HL-60/S4 treated with retinoic acid at 250 ng/mL for 4 days and 3 days (cell line): ENCODE data around the gene CCDC57.

Experiments used
- in situ Hi-C: fragments of 300-500 bp; cut with MboI; formaldehyde crosslinking; loops from 2 replicates; pipeline ENCODE4 v1.7.0; 2022; ENCODE audit warnings: low sequenced_read_pairs

The CCDC57 gene

GRCh38 chr17:82236142-82236971, 23.7 kb upstream of the CCDC57 start:
- in situ Hi-C loops = no loop called here

DNA sequence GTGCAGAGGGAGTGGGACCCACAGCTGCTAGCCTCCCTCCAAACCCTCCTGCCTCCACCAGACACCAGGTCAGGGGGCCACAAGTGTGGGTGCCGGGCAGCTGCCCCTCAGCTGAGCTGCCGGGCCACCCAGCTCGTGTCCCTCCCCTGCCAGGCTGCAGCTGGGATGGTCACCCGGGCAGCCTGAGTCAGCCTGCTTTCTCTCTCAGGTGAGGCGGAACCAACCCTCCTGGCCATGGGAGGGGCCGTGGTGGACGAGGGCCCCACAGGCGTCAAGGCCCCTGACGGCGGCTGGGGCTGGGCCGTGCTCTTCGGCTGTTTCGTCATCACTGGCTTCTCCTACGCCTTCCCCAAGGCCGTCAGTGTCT, 23.1 kb upstream of the CCDC57 start:
- in situ Hi-C loops = no loop called here

DNA sequence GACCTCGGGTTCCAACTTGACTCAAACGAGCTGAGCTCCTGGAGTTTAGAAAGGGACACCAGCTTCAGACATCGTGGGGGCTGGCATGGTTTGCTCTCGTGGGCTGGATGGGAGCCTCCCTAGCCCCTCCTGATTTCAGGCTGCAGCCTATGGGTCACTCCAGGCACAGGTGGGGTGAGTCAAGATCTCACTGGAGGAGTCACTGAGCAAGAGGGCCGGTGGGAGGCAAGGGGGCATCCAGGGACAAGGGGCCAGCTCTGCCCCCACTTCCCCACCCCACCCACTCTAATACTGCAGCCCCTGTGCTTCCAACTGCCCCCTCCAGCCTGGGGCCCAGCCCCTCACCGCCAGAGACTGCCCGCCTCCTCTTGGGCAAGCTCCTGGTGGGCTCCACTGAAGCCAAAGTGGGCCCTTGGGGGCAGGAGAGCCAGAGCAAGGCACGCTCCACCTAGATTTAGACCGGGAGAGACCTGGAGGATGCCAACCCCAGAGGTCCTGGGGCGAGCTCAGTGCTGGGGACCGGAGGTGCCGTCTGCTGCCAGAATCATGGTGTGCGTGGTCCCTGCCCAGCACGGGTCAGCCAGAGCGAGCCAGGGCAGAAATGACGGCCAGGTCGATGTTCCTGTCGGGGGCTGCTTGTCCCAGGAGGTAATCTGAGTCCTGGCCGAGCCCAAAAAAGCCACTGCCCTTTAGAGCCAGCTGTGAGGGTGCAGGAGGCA, 22.6 kb upstream of the CCDC57 start:
- in situ Hi-C loops = no loop called here

DNA sequence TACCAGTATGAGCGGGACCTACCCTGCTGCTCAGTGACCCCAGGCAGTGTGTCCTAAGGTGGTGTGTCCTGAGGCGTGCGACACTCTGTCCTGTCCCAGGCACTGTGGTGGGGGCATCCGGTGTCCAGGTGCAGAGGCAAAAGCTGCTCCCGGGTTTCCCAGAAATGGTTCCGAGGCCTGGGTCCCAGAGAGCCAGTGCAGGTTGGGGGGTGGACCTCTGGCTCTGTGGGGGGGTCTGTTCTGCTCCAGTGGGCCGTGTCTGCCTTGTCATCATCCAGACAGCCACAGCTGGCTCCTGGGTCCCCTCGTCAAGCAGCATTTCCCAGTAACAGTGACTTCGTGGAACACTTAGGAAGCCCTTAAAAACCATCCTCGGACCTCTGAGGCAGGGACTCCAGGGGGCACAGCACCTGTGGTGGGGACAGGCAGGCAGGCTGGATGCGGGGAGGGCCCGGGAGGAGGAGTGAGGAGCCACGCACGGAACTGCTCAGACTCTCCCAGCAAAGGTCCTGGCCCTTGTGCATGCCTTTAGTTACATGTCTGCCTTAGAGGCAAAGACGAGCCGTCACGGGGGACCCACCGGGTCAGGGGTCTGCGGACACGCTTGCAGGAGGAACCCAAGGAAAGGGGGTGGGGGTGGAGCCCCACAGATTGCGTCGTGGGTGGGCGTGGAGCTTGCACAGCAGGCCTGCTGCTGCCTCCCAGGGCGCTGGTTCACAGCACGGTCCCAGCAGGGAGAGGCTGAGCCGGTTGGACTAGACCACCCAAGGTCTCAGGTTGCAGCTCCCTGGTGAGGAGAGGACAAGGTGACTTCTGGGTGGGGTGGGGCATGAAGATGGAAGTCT, 21.8 kb upstream of the CCDC57 start:
- in situ Hi-C loops = no loop called here

DNA sequence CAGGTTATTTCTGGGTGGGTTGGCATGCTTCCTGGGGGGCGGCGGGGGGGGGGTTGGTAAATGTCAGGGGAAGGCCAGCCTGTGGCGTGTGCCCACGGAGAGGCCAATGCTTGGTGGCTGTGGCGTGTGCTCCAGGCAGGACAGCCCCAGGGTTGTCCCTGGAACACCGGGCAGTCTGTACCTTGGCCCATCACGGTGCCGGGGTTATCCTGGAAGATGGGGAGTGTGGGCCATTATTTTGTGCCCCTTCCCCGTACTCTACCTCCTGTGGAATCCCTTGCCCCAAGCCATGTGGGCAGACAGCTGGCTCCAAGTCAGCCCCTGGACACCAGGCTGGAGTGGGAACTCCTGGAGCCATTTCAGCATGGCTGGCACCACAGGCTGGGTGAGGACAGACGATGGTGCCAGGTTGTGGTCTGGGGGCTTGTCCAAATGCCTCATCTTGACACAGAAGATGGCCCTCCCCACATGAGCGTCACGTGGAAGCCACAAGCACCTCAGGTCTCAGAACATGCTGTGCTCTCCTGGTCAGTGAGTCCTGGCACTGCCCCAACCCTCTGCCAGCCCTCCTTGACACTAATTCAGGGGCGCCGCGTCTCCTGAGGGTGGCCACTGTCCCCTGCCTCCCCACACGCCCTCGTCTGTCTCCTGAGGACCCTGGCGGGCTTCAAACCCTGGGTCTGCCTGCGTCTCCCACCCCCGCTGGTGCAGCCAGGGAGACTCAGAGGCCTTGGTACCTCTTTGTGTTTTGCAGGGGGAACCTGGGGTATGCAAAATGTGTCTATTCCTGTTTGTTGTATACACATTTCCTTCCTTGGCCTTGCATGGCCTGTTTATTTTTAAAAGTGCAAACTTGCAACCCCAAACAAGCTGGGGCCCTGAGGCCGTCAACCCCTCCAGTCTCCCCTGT, 20.5 kb upstream of the CCDC57 start:
- in situ Hi-C loops = no loop called here

GRCh38 chr17:82232322-82232820, 19.7 kb upstream of the CCDC57 start:
- in situ Hi-C loops = no loop called here

DNA sequence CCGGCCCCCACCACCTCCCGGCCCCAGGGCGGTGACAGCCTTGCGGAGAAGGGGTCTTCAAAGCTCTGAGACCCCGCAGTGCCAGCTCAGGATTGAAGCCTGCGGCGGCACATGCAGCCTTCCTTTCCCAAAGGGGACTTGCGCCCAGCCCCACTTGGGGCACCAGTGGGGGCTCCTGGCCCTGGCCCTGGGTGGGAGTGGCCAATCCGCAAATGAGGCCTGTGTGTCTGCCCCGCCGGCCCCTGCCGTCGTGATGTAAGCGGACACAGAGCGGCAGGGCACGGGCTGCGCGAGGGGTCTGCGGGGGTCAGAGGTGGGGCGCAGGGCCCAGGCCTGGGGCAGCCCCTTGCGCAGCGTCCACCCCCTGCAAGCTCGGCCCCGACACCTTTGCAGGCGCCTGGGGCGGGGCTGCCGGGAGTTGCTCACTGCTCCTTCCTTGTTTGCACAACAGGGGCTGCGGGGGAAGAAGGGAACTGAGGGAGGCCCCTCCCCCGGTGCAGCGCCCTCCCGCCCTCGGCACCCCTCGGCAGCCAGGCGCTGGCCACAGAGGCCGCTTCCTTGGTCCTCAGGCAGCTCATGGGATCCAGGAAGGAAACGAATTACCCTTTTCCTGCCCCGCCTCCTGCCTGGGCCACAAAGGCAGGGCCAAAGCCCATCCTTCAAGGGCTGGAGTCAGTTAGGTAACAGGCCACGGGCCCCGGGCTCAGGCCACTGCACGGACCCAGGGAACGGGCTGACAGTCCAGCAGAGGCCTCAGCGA, 19.1 kb upstream of the CCDC57 start:
- in situ Hi-C loops = no loop called here

DNA sequence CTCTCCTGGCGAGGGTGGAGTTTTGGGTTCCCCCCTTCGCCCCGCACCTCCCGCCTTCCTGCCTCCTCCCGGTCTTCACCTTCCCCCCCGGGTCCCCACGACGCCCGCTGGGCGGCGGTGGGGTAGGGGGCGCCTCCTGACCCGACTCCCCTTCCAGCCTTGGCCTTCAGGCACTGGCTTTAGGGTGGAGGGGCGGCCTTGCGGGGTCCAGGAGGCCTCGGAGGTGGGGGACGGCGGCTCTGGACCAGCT, 18.6 kb upstream of the CCDC57 start:
- in situ Hi-C loops = no loop called here

- in situ Hi-C loops = no loop called here
Observed at GRCh38 chr17:82230609-82231311, 18.1 kb upstream of the CCDC57 start.

DNA sequence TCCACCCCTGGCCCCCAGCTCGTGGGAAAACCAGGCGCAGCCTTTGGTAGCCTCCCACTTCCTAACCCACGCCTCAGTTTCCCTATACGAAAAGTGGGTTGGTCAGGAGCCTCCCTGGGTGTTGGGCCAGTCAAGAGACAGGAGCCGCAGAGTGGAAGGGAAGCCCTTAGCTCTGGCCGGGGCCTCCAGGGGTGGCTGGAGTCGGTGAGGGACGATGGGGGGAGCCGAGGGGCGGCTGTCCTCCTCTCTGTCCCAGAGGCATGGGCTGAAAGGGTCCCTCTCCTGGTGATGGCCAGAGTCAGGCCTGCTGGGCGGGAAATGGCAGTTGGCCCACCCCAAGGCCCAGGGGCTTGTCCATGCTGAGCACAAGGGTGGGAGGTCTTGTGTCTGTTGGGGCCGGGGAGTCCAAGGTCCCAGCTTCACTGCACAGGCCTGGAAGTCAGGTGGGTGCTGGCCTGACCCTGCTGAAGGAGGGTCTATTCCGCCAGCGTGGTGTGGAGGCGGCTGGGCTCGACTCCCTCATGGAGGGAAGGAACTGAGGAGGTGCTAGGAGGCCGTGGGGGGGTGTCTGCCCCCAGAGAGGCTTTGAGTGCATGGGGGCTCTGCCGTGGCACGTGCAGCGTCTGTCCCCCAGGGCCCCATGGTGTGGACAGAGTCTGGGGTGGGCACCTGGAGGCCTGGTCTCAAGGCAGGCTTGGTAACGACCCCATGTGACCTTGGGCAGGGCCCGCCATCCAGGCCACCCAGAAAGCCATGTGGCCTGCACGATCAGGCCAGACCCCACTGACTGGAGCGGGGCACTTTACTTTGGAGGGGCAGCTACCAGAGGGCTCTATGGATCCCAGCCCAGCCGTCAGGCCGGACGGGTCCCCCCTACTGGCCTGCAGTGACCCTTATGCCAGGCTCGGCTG, 17.3 kb upstream of the CCDC57 start:
- in situ Hi-C loops = no loop called here

DNA sequence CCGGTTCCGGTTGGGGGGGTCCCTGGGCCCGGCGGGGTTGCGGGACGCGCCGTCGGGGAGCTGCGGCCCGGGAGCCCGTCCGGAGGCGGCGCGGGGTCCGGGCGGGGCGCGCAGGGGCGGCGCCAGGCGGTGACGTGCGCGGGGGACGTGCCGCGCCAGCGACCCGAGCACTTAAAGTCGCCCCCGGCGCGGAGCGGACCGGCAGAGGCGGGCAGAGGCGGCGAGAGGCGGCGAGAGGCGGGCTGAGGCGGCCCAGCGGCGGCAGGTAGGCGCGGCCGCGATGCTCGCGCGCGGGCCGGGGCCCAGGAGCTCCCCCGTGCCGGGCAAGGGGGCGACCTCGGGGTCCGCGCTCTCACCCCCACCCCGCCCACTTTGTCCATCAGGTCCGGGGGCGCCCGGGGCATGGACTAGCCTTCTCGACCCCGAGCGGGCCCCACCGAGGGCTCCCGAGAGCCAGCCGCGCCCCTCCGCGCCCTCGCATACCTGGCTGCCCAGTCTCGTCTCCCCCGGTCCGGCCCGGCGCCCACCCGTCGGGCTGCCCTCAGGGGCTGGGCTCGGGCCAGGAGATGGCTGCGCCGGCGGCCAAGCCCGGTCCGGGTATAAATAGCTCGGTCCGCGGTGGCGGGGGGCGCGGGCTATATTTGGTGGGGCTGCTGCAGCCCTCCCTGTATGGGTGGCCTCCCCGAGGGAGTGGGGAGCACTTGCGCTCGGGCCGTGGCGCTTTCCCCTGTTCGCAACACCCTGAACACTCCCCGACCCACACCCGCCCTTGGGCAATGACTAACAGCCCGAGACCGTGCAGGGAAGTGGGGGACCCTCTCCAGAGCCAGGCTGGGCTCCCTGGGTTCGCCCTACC, 16.4 kb upstream of the CCDC57 start, which contains the start of gene SLC16A3:
Gene SLC16A3 (plus strand): TSS at position 201 of the 856 bp plus-strand sequence. CDS start 6,967 bp downstream, outside the sequence.
- in situ Hi-C loops = no loop called here

DNA sequence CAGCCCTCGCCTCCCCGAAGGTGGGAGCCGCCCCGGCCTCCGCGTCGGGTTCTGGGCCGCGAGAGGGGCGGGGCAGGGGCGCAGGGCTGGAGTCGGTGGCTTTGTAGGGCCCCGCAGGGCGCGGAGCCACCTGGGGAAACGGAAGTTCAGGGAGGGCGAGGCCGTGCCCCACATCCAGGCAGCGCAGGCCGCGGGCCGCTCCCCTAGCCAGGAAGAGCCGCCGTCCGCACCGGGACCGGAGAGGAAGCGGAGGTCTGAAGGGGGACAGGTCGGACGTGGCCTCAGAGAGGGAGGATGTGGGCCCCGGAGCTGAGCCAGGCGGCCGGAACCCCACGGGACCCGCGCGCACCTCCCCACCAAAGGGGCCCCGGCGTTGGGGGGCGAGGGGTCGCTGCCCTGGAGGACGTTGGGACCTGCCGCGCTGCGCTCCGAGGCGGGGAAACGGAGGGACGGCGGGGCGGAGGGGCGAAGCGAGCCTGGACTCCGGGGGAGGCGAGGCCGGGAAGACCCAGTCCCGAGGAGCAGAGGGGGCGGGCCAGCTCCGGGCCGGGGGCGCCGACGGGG, 15.7 kb upstream of the CCDC57 start:
- in situ Hi-C loops = no loop called here

- in situ Hi-C loops = no loop called here
Observed at GRCh38 chr17:82227629-82228277, 15.1 kb upstream of the CCDC57 start.

DNA sequence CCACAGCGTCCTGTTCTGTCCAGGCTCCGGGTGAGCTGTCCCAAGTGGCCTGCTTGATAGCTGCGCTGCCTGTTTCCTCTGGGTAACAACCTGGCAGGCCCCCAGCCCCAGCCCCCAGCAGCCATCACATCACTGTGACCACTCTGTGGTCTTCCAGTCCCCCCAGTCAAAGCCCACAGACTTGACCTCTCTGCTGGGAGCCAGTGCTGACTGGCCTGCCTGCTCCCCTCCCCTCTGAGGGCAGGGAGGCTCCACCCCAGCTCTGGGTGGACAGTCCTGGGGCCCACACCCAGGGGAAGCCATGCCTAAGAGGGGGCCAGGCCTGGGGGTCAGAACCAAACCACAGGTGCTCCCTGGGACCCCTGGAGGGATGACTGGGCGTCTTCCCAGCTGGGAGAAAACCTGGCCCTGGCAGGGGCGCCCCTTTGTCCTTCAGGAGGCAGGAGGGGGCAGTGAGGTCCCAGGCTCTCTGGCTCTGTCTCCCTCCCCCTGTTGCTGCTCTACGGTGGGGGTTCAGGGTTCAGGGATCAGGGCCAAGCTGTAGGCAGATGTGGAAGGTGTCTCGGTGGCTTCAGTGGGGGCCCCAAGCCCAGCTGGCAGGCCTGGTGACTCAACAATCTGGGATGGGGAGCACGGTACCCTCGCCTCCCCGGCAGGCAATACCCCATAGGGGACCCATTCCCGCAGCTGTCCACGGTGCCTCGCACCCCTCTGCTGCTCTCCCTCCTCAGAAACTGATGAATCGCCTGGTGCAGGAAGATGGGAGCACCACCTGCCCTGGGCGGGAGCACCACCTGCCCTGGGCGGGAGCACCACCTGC, 14.4 kb upstream of the CCDC57 start:
- in situ Hi-C loops = no loop called here

- in situ Hi-C loops = no loop called here
Observed at GRCh38 chr17:82226146-82226808, 13.6 kb upstream of the CCDC57 start.
